ENCODE measurements around the gene ZDHHC1. TPM values are rescaled to one million over a fixed set of nuclear protein-coding genes. Genes with fewer than 3 reads are reported as not detected.

ZDHHC1 gene
- total RNA-seq, 1 donor from 2014 or later: 2.9 TPM

GRCh38 chr16:67433131-67433719 is 16.9 kb upstream of the ZDHHC1 start:
- no peak overlapping the region for H3K27ac ChIP-seq (replicated peaks)
- no peak overlapping the region for H3K4me3 ChIP-seq
- H3K4me1 ChIP-seq: peaks cover 36% of the 10 kb centered on the region
- H3K27me3 ChIP-seq (ENCODE audit: low read depth): peaks cover 24% of the 10 kb centered on the region
- TF ChIP-seq CTCF (IDR thresholded peaks at IDR 0.05; ENCODE audit: borderline replicate concordance): no peak
- no peak for DNase-seq
- no peaks in the 10 kb centered on the region for H3K9me3 ChIP-seq (replicated peaks)
- peaks cover 15% of the 10 kb centered on the region for H3K36me3 ChIP-seq
- intact Hi-C loops (cut with micrococcal nuclease): no loop called here

GRCh38 chr16:67432506-67432890 is 16.2 kb upstream of the ZDHHC1 start:
- Histone ChIP-seq H3K4me1 (peaks cover 43% of the 10 kb centered on the region), H3K9me3 (replicated peaks) (no peaks in the 10 kb centered on the region), H3K36me3 (peaks cover 7% of the 10 kb centered on the region), H3K4me3 (no peak overlapping the region), H3K27ac (replicated peaks) (peak overlapping the region; percentile 62), H3K27me3 (ENCODE audit: low read depth) (peaks cover 31% of the 10 kb centered on the region)
- TF ChIP-seq CTCF (IDR thresholded peaks at IDR 0.05; ENCODE audit: borderline replicate concordance): no peak
- DNase-seq: no peak
- intact Hi-C loops (cut with micrococcal nuclease): no loop called here

GRCh38 chr16:67431775-67432505 is 15.7 kb upstream of the ZDHHC1 start:
- H3K4me3 ChIP-seq: peak overlapping the region; percentile 66
- peaks cover 37% of the 10 kb centered on the region for H3K27me3 ChIP-seq (ENCODE audit: low read depth)
- H3K4me1 ChIP-seq: peaks cover 43% of the 10 kb centered on the region
- no peak for TF ChIP-seq CTCF (IDR thresholded peaks at IDR 0.05; ENCODE audit: borderline replicate concordance)
- peaks cover 2% of the 10 kb centered on the region for H3K36me3 ChIP-seq
- intact Hi-C loops (cut with micrococcal nuclease): no loop called here
- peak overlapping the region; percentile 62 for H3K27ac ChIP-seq (replicated peaks)
- no peak for DNase-seq
- H3K9me3 ChIP-seq (replicated peaks): no peaks in the 10 kb centered on the region

GRCh38 chr16:67430977-67431774 is 14.9 kb upstream of the ZDHHC1 start, which contains the start of gene HSD11B2:
TSS of gene HSD11B2 (plus strand) at chr16:67431121. CDS start at chr16:67431249, 128 bp downstream.
- peak; percentile 55 for DNase-seq
- peaks cover 44% of the 10 kb centered on the region for H3K27me3 ChIP-seq (ENCODE audit: low read depth)
- H3K27ac ChIP-seq (replicated peaks): peak within 1 kb of the TSS; percentile 62
- no peaks in the 10 kb centered on the region for H3K36me3 ChIP-seq
- peaks cover 43% of the 10 kb centered on the region for H3K4me1 ChIP-seq
- H3K4me3 ChIP-seq: peak within 1 kb of the TSS; percentile 66
- no peak for TF ChIP-seq CTCF (IDR thresholded peaks at IDR 0.05; ENCODE audit: borderline replicate concordance)
- no peaks in the 10 kb centered on the region for H3K9me3 ChIP-seq (replicated peaks)
- intact Hi-C loops (cut with micrococcal nuclease): no loop called here

GRCh38 chr16:67430504-67430976 is 14.3 kb upstream of the ZDHHC1 start:
- H3K4me1 ChIP-seq: peaks cover 43% of the 10 kb centered on the region
- no peaks in the 10 kb centered on the region for H3K9me3 ChIP-seq (replicated peaks)
- peaks cover 50% of the 10 kb centered on the region for H3K27me3 ChIP-seq (ENCODE audit: low read depth)
- peak overlapping the region; percentile 62 for H3K27ac ChIP-seq (replicated peaks)
- TF ChIP-seq CTCF (IDR thresholded peaks at IDR 0.05; ENCODE audit: borderline replicate concordance): no peak
- H3K36me3 ChIP-seq: no peaks in the 10 kb centered on the region
- intact Hi-C loops (cut with micrococcal nuclease): no loop called here
- DNase-seq: peak; percentile 29
- peak overlapping the region; percentile 66 for H3K4me3 ChIP-seq
